Prostate gland (tissue), 2 donors: ENCODE measurements around the gene CREG2. TPM values are rescaled to one million over a fixed set of nuclear protein-coding genes. Genes with fewer than 3 reads are reported as not detected.
"Not testable (repeated sequence)": the region's sequence is repeated elsewhere in the genome, so short reads cannot be mapped to it uniquely, and the experiment has no call there.

Experiments
- DNase-seq: peaks from one replicate; pipeline ENCODE4 v3.0.0-alpha.2; 2019; ENCODE audit warnings: low spot score
- H3K27ac ChIP-seq, 2 donors: fragments of 200-600 bp; sonication (generic); 2 replicates each; pipeline ENCODE4 v1.5.1; 2017 to 2019
- H3K27me3 ChIP-seq: fragments of 200-600 bp; sonication (generic); replicated peaks from 2 replicates; pipeline ENCODE4 v1.5.1; 2019; ENCODE audit not compliant: insufficient read depth
- H3K36me3 ChIP-seq, 2 donors: fragments of 200-600 bp; sonication (generic); 1 replicate in 1 of 2; 2 replicates in 1 of 2; pipeline versions ENCODE4 v1.5.1 to v1.8.1; 2017 to 2019
- H3K4me1 ChIP-seq: fragments of 200-600 bp; sonication (generic); replicated peaks from 2 replicates; pipeline ENCODE4 v1.5.1; 2019
- H3K4me3 ChIP-seq, 2 donors: fragments of 200-600 bp; sonication (generic); 2 replicates each; pipeline ENCODE4 v1.5.1; 2017 to 2019
- H3K9me3 ChIP-seq: fragments of 200-600 bp; sonication (generic); 2 replicates; pipeline ENCODE4 v1.5.1; 2017
- CTCF ChIP-seq, 4 experiments: fragments of 200-600 bp in 2 of 4; fragments of 450-650 bp in 2 of 4; sonication (generic) in 2 of 4; IDR thresholded peaks; 1 replicate in 3 of 4; 2 replicates in 1 of 4; pipeline ENCODE4 v1.5.1; 2016 to 2019; ENCODE audit warnings: antibody characterized with exemption in 4 of 4, mild to moderate bottlenecking in 2 of 4, moderate library complexity in 2 of 4
- POLR2A ChIP-seq: fragments of 450-650 bp; IDR thresholded peaks from one replicate; pipeline ENCODE4 v1.6.1; 2016; ENCODE audit warnings: antibody characterized with exemption, mild to moderate bottlenecking
- POLR2AphosphoS5 ChIP-seq: sonication (generic); formaldehyde crosslinking; IDR thresholded peaks from one replicate; pipeline ENCODE4 v1.6.1; 2017; ENCODE audit warnings: antibody characterized with exemption
- WGBS: methylation state at CpG from one replicate; pipeline ENCODE4 v1.1.5; 2018; 5-methylcytosine and 5-hydroxymethylcytosine counted together
- intact Hi-C: fragments of 100-400 bp; cut with DNase I; formaldehyde crosslinking; loops from one replicate; pipeline ENCODE4 v1.14.2; 2022
- total RNA-seq, 2 donors: library from RNA; depleted of rRNA; stranded (reverse); fragments of >200 nt; gene quantifications; one replicate each; pipeline ENCODE4 v1.1.0, GENCODE V29; 2016

CREG2 gene
- total RNA-seq, 2 donors from 2014 or later = not detected

- H3K9me3 ChIP-seq = no peaks in the 10 kb centered on the region
- H3K4me3 ChIP-seq = no peak overlapping the region
- H3K4me1 ChIP-seq = no peaks in the 10 kb centered on the region
- no peak for TF ChIP-seq POLR2AphosphoS5
- no peak for TF ChIP-seq POLR2A
- TF ChIP-seq CTCF (IDR thresholded peaks at IDR 0.05) = no peak
- intact Hi-C loops = no loop called here
- H3K27me3 ChIP-seq = no peaks in the 10 kb centered on the region
- WGBS = 78% methylated on average over 2 of the region's 2 CpGs
- no peak for DNase-seq
- H3K27ac ChIP-seq = no peak overlapping the region
- no peaks in the 10 kb centered on the region for H3K36me3 ChIP-seq
These were observed 30.8 kb downstream of the CREG2 start for GRCh38 chr2:101356521-101356920.

- no peak overlapping the region for H3K4me3 ChIP-seq
- H3K9me3 ChIP-seq = no peaks in the 10 kb centered on the region
- no peaks in the 10 kb centered on the region for H3K36me3 ChIP-seq
- no peak for TF ChIP-seq POLR2AphosphoS5
- TF ChIP-seq POLR2A = no peak
- TF ChIP-seq CTCF (IDR thresholded peaks at IDR 0.05) = no peak
- H3K4me1 ChIP-seq = no peaks in the 10 kb centered on the region
- no peak overlapping the region for H3K27ac ChIP-seq
- DNase-seq = no peak
- WGBS = 85% methylated on average over 6 of the region's 6 CpGs
- intact Hi-C loops = no loop called here
- H3K27me3 ChIP-seq = no peaks in the 10 kb centered on the region
These were observed 31.2 kb downstream of the CREG2 start for GRCh38 chr2:101356055-101356454.

DNA sequence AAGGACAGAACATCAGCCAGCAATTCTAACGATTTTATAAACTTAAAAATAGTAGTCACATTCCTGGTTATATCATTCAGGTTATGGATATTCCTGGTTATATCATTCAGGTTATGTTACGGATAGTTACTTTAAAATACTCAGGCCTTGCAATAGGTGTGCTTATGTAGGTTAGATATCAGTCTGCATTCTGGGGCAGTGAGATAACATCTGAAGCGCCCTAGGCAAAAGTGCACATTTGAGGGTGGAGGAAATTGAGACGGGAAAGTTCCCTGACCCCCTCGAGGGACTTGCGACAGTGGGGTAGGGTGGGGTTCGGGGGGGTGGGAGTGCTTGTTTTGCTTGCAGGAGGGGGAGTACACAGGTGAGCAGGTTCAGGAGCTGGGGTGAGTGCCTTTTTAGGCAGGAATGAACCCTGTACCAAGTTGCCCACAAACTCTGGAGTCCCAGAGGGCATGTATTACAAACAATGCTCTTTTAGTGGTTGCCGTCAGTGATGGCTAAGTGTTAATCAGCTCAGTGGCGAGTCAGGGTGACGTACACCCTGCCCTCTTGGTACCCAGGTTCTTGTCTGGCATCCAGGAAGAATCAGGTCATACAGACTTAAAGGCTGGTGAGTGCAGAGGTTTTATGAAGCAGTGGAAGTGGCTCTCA lies 31.8 kb downstream of the CREG2 start:
- DNase-seq = no peak
- TF ChIP-seq POLR2A (no peak), POLR2AphosphoS5 (no peak), CTCF (IDR thresholded peaks at IDR 0.05) (no peak)
- intact Hi-C loops = no loop called here
- WGBS = 72% methylated on average over 10 of the region's 10 CpGs
- H3K4me1 ChIP-seq = no peaks in the 10 kb centered on the region
- H3K36me3 ChIP-seq = no peaks in the 10 kb centered on the region
- no peak overlapping the region for H3K4me3 ChIP-seq
- H3K27me3 ChIP-seq = no peaks in the 10 kb centered on the region
- H3K9me3 ChIP-seq = no peaks in the 10 kb centered on the region
- H3K27ac ChIP-seq = no peak overlapping the region

GRCh38 chr2:101354420-101355311 lies 32.6 kb downstream of the CREG2 start:
- 89% methylated on average over 21 of the region's 21 CpGs for WGBS
- no peak for TF ChIP-seq POLR2AphosphoS5
- TF ChIP-seq POLR2A = no peak
- TF ChIP-seq CTCF (IDR thresholded peaks at IDR 0.05) = no peak
- H3K9me3 ChIP-seq = no peaks in the 10 kb centered on the region

GRCh38 chr2:101352631-101353030 lies 34.7 kb downstream of the CREG2 start:
- H3K4me1 ChIP-seq, DNase-seq, H3K9me3 ChIP-seq, intact Hi-C loops, H3K27ac ChIP-seq, H3K4me3 ChIP-seq, H3K36me3 ChIP-seq, H3K27me3 ChIP-seq: not testable (repeated sequence)
- WGBS = 86% methylated on average over 4 of the region's 4 CpGs

More at GRCh38 chr2:101354420-101355311, 32.6 kb downstream of the CREG2 start:
- H3K27me3 ChIP-seq = no peaks in the 10 kb centered on the region
- H3K36me3 ChIP-seq = no peaks in the 10 kb centered on the region
- H3K27ac ChIP-seq = no peak overlapping the region
- no peak overlapping the region for H3K4me3 ChIP-seq
- no peaks in the 10 kb centered on the region for H3K4me1 ChIP-seq
- intact Hi-C loops = no loop called here
- no peak for DNase-seq
